Smooth muscle cell of the brain vasculature (primary cell): Measurements from ENCODE around the gene INPP4B.

Source experiments
- DNase-seq: peaks from one replicate; pipeline ENCODE4 v3.0.0-alpha.2; 2012; ENCODE audit warnings: low read depth, low spot score

Gene INPP4B

DNA sequence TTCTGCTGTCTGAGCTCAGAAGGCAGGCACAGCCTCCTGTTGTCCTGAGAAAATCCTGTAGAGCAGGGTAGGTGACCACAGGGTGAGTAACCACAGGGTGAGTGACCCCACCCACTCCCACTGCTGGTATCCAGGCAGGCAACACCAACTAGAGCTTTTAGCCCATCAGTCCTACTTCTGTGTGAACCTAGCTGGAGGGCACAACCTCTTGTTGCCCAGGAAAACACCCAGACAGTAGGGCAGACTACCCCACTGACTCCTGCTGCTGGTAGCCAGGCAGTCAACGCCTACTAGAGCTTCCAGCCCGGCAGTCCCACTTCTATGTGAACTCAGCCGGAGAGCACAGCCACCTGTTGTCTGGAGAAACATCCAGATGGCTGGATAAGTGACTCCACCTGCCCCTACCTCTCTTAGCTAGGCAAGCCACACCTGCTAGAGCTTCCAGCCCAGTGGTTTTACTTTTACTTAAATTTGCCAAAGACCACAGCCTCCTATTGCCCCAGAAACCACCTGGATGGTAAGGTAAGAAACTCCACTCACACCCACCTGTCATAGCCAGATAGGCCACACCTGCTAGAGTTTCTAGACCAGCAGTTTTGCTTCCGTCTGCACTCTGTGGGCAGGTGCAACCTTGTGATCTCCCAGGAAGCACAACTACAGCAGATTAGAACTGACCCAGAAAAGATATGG, 371.6 kb downstream of the INPP4B start:
- no peak for DNase-seq

DNA sequence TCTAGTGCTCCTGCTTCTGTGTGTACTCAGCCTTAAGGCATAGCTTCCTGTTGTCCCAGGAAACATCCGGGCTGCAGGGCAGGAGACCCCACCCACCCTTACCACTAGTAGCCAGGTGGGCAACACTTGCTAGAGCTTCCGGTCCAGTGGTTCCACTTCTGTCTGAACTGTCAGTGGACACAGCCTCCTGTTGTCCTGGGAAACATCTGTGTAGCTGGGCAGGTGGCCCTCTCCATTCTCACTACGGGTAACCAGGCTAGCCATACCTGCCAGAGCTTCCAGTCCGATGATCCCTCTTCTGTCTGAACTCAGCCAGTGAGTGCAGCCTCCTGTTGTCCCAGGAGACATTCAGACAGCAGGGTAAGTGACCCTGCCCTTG, 372.2 kb downstream of the INPP4B start:
- DNase-seq, result no peak

DNA sequence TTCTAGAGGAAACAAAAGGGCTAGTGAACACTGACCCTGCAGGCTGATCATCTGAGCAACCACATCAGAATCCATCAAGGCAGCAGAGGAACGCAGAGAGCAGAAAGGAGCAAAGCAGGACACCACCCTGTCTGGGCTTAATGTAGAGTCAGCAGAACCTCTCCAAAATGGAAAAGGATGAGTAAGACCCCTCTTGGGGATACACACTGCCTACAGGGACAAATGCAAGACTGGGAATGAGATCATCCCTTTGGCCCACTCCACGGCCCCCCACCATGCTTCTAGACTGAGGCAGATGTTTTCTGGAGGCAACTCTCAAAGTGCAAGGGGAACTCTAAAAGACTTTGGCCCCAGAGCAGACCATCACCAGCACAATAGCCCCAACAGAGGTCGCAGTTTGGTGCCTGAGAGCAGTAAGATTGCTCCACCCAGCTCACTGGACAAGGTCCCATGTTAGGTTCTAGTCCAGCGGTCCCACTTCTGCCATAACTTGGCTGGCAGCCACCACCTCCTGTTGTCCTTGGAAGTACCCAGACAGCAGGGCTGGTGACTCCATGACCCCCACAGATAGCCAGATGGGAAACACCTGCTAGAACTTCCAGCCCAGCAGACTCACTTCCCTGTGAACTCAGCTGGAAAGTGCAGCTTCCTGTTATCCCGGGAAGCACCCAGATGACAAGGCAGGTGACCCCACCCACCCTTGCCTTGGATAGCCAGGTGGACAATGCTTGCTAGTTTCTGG, 372.7 kb downstream of the INPP4B start:
- no peak for DNase-seq

DNA sequence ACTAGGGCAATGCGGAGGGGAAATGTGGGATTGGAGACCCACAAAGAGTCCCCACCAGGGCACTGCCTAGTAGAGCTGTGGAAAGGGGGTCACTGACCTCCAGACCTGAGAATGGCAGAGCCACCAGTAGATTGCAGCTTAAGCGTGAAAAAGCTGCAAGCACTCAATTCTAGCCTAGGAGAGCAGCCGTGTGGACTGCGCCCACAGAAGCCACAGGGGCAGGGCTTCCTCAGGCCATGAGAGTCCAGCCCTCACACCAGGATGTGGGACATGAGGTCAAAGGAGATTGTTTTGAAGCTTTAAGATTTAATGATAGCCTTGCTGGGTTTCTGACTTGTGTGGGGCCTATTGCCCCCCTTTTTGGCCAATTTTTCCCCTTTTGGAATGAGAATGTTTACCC, 379.0 kb downstream of the INPP4B start:
- no peak for DNase-seq

DNA sequence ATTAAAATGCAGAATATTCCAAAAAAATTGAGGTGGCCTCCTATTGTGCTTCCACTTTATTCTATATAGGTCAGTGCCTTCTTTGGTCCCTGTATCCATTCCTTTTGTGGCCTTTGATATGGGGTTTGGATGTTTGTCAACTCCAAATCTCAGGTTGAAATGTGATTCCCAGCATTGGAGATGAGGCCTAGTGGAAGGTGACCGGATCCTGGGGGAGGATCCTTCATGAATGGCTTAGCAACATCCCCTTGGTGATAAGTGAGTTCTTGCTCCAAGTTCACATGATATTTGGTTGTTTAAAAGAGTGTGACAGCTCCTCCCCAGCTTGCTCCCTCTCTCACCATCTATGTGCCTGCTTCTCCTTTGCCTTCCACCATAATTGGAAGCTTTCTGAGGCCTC, 380.6 kb downstream of the INPP4B start:
- DNase-seq, result no peak

DNA sequence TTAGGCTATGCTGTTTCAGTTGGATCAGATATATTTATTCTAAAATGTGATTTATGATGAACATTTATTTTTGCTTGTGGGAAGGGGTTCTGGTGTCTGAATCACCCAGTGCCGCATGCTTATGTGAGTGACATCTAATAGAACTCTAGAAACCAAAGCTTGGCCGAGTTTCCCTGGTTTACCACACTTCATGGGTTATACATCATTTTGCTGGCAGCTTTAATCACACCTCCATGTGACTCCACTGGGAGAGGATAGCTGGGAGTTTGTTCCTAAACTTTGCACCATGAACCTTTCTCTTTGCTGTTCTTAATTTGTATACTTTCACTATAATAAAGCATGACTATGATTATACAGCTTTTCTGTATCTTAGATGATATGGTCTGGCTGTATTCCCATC, 382.9 kb downstream of the INPP4B start:
- no peak for DNase-seq

DNA sequence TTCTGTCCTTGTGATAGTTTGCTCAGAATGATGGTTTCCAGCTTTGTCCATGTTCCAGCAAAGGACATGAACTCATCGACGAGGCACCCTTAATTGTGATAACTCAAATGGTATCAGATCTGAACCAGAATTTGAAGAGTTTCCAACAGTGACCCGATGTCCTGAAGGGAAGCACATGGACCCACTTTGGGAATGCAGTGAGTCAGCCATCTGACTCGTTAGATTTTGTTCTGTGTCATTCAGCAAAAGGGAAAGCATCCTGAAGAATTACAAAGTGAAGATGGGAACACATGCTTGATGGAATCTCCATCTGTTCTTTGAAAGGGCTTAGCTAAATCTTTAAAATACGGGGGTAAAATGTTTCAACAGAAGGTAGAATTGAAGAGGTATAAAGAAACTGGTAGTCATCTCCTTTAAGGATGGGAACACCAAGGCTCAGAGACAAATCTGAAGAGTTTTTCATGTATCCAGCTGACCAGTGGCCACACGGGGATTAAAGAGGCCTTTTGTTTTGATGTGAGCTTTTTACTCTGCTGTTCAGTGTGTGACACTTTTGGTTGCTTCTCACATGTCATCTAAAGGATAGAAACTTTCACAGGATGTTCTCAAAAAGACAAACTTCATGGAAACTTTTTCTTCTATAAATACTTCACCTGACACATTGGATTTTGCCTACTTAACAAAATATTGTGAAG, 393.8 kb downstream of the INPP4B start:
- no peak for DNase-seq

DNA sequence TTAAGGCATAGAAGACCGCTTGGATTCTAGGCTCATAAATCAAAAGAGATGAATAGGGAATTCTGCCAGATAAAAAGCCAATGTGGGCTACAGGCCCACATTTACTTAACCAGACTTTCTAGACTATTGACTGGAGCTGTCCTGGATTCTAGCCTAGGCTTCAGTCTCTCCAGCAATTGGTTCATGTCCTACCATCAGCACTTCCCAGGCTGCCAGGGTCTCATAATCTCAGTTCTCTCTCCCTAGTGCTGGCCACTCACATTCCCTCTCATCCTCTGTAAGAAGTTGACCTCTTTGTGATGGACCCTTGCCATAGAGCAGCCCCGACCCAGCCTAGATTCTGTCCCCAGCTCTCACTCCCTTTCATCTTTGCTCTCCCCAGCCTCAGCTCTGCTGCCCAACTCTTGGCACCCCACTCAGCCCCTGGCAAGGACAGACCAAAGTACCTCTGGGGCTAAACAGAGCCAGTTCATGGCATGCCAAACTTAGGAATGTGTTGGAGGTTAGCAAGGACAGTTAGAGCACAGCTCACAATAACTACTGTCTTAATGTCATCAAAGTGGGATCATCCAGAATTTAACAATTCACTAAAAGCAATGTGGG, 396.2 kb downstream of the INPP4B start:
- no peak for DNase-seq

DNA sequence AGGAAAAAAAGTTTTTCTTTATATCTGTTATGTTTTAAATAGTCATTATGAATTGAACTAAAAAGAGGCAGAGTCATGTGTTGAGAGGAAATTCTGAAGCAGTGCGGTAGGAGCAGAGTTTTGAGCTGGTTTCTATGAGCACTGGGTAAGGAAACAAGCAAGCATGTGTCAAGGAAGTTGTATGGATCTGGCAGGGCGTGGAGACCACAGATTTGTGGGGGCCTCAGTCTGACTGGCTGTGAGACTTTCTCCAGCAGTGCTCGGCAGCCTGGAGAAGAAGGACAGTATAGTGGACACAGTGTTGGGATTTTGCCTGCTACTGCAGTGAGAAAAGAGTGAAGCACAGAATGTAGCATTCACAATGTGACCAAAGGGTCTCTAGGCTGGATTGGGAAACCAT, 399.1 kb downstream of the INPP4B start:
- DNase-seq, result no peak

DNA sequence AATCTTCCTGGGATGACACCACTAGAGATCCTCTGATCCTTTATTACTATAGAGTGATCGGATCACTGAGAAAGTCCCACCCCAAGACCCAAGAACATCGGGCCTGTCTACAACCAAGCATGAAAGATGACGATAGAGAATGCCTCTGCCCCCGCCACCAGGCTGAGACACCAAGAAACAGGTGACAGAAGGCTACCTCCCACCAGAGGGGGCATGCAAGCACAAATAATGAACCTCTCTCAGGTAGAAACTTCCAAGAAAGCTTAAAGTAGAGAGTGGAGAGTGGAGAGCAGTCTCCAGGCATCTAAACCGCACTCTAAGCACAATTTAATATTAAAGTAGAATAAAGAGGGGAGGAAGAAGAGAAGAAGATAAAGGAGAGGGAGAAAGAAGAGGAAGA, 402.6 kb downstream of the INPP4B start:
- no peak for DNase-seq

DNA sequence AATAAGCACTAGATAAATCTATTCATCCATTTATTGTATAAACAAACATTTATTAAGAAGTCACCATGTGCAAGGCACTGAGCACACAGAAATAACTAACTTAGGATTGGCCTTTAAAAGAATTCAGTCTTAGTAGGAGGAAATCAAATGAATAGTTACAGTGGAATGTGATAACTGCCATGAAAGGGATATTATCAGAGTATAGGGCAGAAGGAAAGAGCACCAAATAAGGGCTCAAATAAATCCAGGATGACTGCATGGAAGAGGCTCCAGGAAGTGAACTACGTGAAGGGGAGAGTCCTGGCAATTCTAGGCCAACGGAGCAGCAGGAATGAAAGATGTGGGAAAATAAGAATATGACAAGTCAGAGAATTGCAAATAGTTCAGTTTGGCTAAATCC, 406.0 kb downstream of the INPP4B start:
- no peak for DNase-seq

DNA sequence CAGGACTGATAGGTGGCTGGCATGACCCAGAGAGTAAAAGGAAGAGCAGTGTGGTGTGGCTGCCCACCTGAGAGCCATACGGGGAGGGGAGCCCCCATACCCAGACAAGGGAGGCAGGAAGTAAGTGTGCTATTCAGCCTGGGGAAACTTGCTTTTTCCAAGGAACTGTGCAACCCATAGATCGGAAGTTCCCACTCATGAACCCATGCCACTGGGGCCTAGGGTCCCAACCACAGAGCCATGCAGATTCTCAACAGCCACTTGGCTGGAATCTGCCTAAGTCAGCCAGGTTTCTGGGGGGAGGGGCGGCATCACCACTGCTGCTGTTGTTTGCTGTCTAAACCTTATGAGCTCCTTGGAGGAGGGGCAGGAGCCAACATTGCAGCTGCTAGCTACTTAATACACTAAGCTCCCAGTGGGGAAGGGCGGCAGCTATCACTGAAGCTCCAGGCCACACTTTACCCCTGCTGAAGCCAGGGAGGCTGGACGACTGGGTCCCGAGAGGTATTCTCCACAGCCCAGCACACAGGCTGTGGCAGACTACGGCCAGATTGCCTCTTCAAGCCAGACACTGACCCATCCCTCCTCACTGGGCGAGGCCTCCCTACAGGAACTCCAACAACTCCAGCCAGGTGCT, 410.4 kb downstream of the INPP4B start:
- no peak for DNase-seq

DNA sequence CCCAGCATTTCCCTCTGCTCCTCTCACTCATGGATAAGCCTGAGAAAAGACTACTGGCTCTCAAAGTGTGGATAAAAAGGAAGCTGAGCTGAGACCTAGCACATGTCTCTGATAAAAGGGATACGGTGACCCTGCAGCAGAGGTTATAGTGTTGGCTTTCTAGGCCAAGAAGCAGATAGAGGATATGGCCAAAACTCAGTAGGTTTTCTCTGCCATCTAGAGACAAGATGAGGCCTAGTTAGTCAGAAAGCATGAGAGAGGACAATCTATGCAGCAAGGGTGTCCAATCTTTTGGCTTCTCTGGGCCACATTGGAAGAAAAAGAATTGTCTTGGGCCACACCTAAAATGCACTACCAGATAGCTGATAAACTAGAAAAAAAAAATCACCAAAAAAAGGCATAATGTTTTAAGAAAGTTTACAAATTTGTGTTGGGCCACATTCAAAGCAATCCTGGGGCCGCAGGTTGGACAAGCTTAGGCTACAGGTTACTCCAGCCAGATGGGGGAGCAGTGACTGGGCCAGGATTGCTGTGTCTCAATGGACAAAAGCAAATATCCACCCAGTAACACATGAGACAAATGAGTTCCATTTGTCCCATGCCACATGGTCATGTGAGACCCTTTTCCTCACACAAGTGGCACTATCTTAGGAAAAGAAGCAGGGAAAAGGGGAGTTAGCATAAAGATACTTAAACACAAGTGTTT, 411.4 kb downstream of the INPP4B start:
- DNase-seq, result no peak

DNA sequence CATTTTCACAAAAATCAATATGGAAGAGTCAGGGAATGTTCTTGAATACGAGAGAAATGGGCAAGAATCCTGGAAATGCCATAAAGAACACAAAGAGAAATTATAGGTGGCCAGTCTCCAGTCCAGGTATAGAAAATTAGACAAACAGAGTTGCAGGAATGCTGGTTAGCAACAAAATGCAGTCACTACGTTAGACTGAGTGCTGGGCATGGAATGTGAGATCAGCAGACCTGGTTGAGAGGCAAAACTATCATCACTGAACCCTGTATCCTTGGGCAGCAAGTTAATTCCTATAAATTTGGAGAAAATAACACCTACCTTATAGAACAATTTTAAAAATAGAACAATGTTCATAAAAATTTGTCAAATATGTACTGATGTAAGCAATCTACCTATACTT, 417.4 kb downstream of the INPP4B start:
- DNase-seq, result no peak

DNA sequence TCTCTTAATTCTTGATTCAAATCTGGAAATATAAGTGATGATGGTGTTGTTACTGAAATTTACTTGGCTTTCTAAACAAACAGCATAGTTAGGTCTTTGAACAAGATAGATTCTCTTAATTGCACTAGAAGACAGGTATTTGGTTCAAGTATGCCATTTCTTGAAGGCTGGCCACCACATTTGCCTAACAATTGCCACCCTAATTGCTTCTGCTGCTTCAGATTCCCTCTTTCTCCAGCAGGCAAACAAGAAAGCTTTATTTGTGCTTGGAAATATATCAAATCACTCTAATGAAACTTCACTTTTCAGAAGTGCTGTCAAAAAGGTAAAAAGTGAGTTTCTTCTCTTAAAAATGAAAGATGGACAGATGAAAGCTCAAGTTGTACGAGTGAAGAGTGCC, 418.6 kb downstream of the INPP4B start:
- no peak for DNase-seq

DNA sequence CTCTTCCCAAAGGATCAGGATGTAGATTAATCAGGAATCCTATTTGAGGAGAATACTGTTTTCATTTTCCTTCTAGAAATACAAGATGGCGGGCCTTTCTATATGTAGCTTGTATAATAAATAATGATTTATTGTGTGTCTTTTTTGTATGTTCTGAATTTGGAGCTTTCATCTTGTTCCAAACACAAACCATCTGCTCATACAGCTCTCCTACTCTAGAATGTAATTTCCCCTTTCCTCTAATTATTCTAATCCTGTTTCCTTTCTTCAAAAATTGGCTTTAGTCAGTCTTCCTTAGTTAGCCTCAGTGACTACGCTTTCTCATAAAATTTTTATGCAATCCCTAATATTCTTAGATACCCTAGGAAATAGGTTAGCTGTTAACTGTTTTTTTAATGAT, 422.2 kb downstream of the INPP4B start:
- DNase-seq, result no peak

DNA sequence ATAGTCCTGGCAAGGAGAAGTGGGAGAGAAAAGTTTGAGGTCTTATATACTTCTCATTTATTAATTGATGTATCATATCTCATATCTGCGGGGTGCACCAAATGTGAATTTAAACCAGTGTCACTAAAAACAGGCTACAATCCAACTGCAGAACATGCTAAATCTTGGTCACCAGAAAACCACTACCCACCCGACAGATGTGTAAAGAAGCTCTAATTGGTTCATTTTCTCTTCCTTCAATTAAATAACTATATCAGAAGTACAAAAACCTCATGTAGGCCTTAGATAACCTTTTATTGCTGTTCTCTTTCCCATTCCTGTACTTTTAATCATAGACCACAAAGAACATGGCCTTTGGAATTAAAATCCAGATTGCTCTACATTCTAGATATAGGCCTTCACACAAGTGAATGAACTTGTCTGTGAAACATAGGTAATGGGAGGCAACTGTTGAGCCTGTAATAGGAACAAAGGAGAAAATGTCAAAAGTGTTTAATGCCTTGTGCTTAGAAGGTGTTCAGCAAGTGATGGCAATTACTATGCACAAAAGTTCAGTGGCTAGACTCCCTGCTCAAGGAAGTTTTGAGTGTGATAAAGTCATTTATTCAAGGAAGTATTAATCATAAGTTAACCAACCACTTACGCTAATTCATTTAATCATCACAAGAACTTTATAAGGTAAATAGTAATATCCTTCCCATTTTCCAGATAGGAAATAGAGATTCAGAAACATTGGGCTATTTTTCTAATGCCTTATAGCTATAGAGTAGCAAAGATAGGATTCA, 425.6 kb downstream of the INPP4B start:
- no peak for DNase-seq

DNA sequence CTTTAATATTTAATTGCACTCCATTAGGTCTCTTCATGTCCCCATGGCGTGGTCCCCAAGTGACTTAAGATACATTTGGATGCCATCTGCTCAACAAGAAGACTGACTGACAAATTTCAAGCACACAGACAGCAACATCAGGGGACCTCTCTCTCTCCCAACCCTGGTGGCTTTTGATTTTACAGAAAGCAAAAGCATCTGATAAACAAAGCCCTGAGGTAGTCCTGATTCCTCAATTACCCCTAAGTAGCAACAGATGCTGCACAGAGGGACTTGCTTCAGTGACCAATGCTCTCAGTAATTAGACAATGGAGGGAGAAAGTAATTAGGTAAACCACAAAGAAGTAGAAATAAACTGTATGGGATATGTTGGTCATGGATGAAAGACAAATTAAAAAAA, 426.4 kb downstream of the INPP4B start:
- no peak for DNase-seq

DNA sequence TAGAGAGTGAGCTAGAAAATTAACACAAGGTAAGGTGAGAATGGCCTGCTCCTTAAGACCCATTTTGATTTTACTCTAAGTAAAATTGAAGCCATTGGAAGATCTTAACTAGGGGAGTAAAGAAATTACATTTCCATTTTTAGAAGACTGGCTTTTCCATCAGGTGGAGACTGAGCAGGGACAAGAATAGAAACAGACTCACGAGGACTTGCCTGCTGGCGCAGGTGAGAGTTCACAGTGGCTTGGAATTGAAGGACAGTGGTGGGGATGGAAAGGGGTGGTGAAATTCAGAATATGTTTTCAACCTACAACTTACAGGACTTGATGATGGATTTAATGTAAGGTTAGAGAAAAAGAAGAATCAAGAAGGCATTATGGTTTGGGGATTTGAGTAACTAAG, 427.4 kb downstream of the INPP4B start:
- DNase-seq, result no peak

DNA sequence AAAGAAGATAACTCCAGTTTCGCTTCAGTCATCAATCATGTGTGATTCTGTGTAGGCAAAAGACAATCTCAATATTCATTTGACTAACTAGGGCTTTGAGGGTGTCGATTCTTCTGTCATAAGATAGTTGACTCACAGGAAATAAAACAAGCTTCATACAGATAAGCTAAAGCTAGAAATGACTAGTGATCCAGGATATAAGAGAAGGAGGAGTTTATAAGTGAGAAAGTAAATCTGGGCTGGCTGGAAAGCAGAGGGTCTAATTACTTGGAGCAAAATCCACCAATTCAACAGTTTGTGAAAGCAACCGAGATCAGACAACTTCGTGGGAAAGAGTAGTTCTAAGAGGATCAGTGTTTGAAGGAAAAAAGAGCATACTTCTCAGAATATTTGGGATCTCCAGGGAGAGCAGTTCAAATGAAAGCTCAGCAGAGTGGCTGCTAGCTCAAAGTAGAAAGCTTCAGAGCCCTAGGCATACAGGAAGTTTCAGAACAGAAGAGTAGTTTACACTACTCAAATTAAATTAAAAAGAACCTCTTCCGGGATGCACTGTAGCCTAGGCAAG, 429.3 kb downstream of the INPP4B start:
- DNase-seq, result no peak
